A673 (cell line): ENCODE data around the gene CCKAR. TPM values are rescaled to one million over a fixed set of nuclear protein-coding genes. Genes with fewer than 3 reads are reported as not detected.

ENCODE experiments used
- Bru-seq: library from RNA; stranded (reverse); fragments of 400-500 nt; gene quantifications from one replicate; lab custom pipeline; 2021; lab: Mats Ljungman, UMichigan
- BruChase-seq, 2 experiments: library from RNA; stranded (reverse); fragments of 400-500 nt; gene quantifications; one replicate each; lab custom pipeline; 2021; lab: Mats Ljungman, UMichigan
- BruUV-seq: library from RNA; stranded (reverse); fragments of 400-500 nt; replicated peaks from 2 replicates; lab custom pipeline; 2021; lab: Mats Ljungman, UMichigan
- CTCF ChIA-PET: fragments of 300-600 bp; sonication (Branson Sonifier 250); formaldehyde crosslinking; loops from one replicate; lab custom pipeline; 2022; ENCODE audit warnings: antibody characterized with exemption; lab: Charles Lee
- POLR2A ChIA-PET: fragments of 300-600 bp; sonication (Branson Sonifier 250); formaldehyde crosslinking; loops from one replicate; lab custom pipeline; 2022; ENCODE audit warnings: antibody characterized with exemption; ENCODE audit not compliant: low non-redundant PET; lab: Charles Lee
- DNase-seq: peaks from one replicate; pipeline ENCODE4 v3.0.0-alpha.2; 2015; ENCODE audit warnings: low spot score
- H3K27ac ChIP-seq: fragments of 200-600 bp; sonication (generic); 2 replicates; pipeline ENCODE4 v1.5.1; 2016; ENCODE audit warnings: mixed run types, low read depth, mild to moderate bottlenecking, mixed read lengths, antibody characterized with exemption, low read length; ENCODE audit not compliant: poor library complexity, severe bottlenecking
- H3K27me3 ChIP-seq: fragments of 200-600 bp; sonication (generic); replicated peaks from 2 replicates; pipeline ENCODE4 v1.6.1; 2017; ENCODE audit warnings: mixed run types, low read depth, mild to moderate bottlenecking, mixed read lengths, antibody characterized with exemption, low read length; ENCODE audit not compliant: insufficient read depth, poor library complexity
- H3K36me3 ChIP-seq: fragments of 200-600 bp; sonication (generic); 2 replicates; pipeline ENCODE4 v1.6.1; 2016; ENCODE audit warnings: mixed run types, mild to moderate bottlenecking, mixed read lengths, antibody characterized with exemption, low read length; ENCODE audit not compliant: insufficient read depth, poor library complexity, severe bottlenecking
- H3K4me1 ChIP-seq: fragments of 200-600 bp; sonication (generic); 2 replicates; pipeline ENCODE4 v1.6.1; 2017; ENCODE audit warnings: mixed run types, mild to moderate bottlenecking, mixed read lengths, antibody characterized with exemption, low read length; ENCODE audit not compliant: insufficient read depth, poor library complexity, severe bottlenecking
- H3K4me3 ChIP-seq: fragments of 200-600 bp; sonication (generic); 2 replicates; pipeline ENCODE4 v1.5.1; 2016; ENCODE audit warnings: low read depth, mixed run types, mild to moderate bottlenecking, mixed read lengths, low read length; ENCODE audit not compliant: poor library complexity, severe bottlenecking
- H3K9me3 ChIP-seq: fragments of 200-600 bp; sonication (generic); 2 replicates; pipeline ENCODE4 v1.6.1; 2016; ENCODE audit warnings: mixed run types, low read depth, mild to moderate bottlenecking, mixed read lengths, antibody characterized with exemption, low read length; ENCODE audit not compliant: poor library complexity, severe bottlenecking
- EZH2 ChIP-seq: fragments of 200-600 bp; sonication (generic); IDR thresholded peaks from 2 replicates; pipeline ENCODE4 v1.6.1; 2017; ENCODE audit warnings: borderline replicate concordance, low read depth, mild to moderate bottlenecking, mixed read lengths, antibody characterized with exemption, low read length; ENCODE audit not compliant: poor library complexity, severe bottlenecking
- intact Hi-C: fragments of 100-400 bp; cut with micrococcal nuclease; formaldehyde crosslinking; loops from one replicate; pipeline ENCODE4 v1.10.0; 2022; ENCODE audit not compliant: unreplicated experiment
- long read RNA-seq: library from polyadenylated mRNA; stranded (forward); transcript quantifications from one replicate; pipeline ENCODE4 v2.0.0, GENCODE V29; 2022
- total RNA-seq: library from RNA; stranded (reverse); gene quantifications from 2 replicates; pipeline ENCODE4 v1.2.3, GENCODE V29; 2021
- TF ChIP-seq, protein P1 (sequence below): fragments of 300-800, 200-600 bp; sonication (generic); conservative IDR thresholded peaks from 2 replicates; pipeline ENCODE4 v1.5.1; 2017; ENCODE audit warnings: low read depth, mild to moderate bottlenecking, antibody characterized with exemption, low read length, moderate library complexity, mixed read lengths

Gene CCKAR, protein sequence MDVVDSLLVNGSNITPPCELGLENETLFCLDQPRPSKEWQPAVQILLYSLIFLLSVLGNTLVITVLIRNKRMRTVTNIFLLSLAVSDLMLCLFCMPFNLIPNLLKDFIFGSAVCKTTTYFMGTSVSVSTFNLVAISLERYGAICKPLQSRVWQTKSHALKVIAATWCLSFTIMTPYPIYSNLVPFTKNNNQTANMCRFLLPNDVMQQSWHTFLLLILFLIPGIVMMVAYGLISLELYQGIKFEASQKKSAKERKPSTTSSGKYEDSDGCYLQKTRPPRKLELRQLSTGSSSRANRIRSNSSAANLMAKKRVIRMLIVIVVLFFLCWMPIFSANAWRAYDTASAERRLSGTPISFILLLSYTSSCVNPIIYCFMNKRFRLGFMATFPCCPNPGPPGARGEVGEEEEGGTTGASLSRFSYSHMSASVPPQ
- not detected in 2 replicates for total RNA-seq
- percentile 24 among the genes with signal in this experiment for Bru-seq, nascent RNA
- percentile 25 among the genes with signal in this experiment for BruChase-seq, experiment 1, labeled RNA remaining after a 2-hour chase
- BruChase-seq, experiment 2, labeled RNA remaining after a 6-hour chase = percentile 32 among the genes with signal in this experiment
- long read RNA-seq = 0 reads

DNA sequence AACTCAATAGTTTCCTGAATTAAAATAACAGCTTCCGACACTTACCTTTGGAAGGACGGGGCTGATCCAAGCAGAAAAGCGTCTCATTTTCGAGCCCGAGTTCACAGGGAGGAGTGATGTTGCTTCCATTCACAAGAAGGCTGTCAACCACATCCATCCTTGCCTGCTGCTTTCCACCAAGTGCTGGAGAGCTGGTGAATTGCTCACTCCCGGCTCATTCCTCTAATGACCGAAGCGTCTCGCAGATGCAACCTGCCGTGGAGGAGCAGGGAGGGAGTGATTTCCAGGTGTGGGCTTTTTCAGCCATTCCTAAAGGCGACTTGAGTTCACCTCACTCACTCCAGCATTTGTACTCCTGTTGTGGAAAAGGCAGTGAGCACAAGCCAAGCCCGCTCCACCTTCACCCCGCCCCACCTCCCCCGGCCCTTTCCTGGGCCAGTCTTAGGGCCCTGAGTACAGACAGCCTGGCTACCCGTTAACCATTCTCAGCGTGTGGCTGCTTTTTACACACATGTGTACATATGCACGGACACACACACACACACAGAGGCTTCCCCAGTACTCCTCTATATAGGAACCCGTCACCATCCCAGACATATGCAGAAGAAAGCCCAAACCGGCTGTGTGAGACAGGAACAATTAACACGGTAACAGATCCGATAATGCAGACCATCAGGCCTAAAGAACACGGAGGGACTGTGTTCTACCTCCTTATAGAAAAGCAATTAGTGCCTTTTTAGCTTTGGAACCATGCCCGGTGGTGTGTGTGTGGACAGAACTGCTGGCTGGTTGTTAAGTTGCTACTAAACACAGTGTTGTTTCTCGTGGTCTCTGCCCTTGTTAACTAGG lies at the start of gene CCKAR:
CCKAR (minus strand) TSS at position 374 of the 849 bp plus-strand sequence; CDS start at position 157, 217 bp downstream.
- Histone ChIP-seq H3K36me3 (no peaks in the 10 kb centered on the region), H3K4me1 (peaks cover 4% of the 10 kb centered on the region), H3K4me3 (no peak within 1 kb of the TSS), H3K9me3 (no peaks in the 10 kb centered on the region), H3K27me3 (no peaks in the 10 kb centered on the region), H3K27ac (no peak within 1 kb of the TSS)
- BruUV-seq = no TSS peak
- POLR2A ChIA-PET = no interaction called here
- TF ChIP-seq EZH2 = no peak
- TF ChIP-seq, protein P1, sequence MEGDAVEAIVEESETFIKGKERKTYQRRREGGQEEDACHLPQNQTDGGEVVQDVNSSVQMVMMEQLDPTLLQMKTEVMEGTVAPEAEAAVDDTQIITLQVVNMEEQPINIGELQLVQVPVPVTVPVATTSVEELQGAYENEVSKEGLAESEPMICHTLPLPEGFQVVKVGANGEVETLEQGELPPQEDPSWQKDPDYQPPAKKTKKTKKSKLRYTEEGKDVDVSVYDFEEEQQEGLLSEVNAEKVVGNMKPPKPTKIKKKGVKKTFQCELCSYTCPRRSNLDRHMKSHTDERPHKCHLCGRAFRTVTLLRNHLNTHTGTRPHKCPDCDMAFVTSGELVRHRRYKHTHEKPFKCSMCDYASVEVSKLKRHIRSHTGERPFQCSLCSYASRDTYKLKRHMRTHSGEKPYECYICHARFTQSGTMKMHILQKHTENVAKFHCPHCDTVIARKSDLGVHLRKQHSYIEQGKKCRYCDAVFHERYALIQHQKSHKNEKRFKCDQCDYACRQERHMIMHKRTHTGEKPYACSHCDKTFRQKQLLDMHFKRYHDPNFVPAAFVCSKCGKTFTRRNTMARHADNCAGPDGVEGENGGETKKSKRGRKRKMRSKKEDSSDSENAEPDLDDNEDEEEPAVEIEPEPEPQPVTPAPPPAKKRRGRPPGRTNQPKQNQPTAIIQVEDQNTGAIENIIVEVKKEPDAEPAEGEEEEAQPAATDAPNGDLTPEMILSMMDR = no peak
- peak; percentile 43 for DNase-seq
- intact Hi-C loops = no loop called here
- CTCF ChIA-PET = no interaction called here

- CTCF ChIA-PET = no interaction called here
- DNase-seq = no peak
- POLR2A ChIA-PET = no interaction called here
- BruUV-seq = no TSS peak
- no peak overlapping the region for H3K27ac ChIP-seq
- H3K4me3 ChIP-seq = no peak overlapping the region
- H3K36me3 ChIP-seq = no peaks in the 10 kb centered on the region
- H3K27me3 ChIP-seq = no peaks in the 10 kb centered on the region
- no peaks in the 10 kb centered on the region for H3K9me3 ChIP-seq
- intact Hi-C loops = no loop called here
- no peaks in the 10 kb centered on the region for H3K4me1 ChIP-seq
- TF ChIP-seq, protein P1 = no peak
- no peak for TF ChIP-seq EZH2
Measured at GRCh38 chr4:26533685-26534084, 43.4 kb upstream of the CCKAR start.

- no peak overlapping the region for H3K27ac ChIP-seq
- BruUV-seq = no TSS peak
- no peaks in the 10 kb centered on the region for H3K27me3 ChIP-seq
- intact Hi-C loops = no loop called here
- DNase-seq = no peak
- H3K4me3 ChIP-seq = no peak overlapping the region
- no peaks in the 10 kb centered on the region for H3K36me3 ChIP-seq
- no peaks in the 10 kb centered on the region for H3K9me3 ChIP-seq
- H3K4me1 ChIP-seq = no peaks in the 10 kb centered on the region
- ChIA-PET CTCF (no interaction called here), POLR2A (no interaction called here)
- TF ChIP-seq EZH2 = no peak
- TF ChIP-seq, protein P1 = no peak
Measured at GRCh38 chr4:26531491-26532116, 41.3 kb upstream of the CCKAR start.
